Skeletal muscle satellite cell (primary cell): ENCODE data around the gene KCNH3.

Experiments used
- H3K27me3 ChIP-seq: 2 replicates; pipeline ENCODE4 v1.7.0; 2013; ENCODE audit warnings: low read length; ENCODE audit not compliant: control insufficient read depth, insufficient read depth
- H3K36me3 ChIP-seq: 2 replicates; pipeline ENCODE4 v1.7.0; 2013; ENCODE audit warnings: mild to moderate bottlenecking, control low read depth, low read length; ENCODE audit not compliant: insufficient read depth
- H3K4me1 ChIP-seq: 2 replicates; pipeline ENCODE4 v1.7.0; 2013; ENCODE audit warnings: low read length; ENCODE audit not compliant: control insufficient read depth, insufficient read depth
- H3K4me2 ChIP-seq: 2 replicates; pipeline ENCODE4 v1.7.0; 2013; ENCODE audit warnings: mild to moderate bottlenecking, low read length
- H3K4me3 ChIP-seq: 2 replicates; pipeline ENCODE4 v1.7.0; 2013; ENCODE audit warnings: low read length
- H3K9ac ChIP-seq: 2 replicates; pipeline ENCODE4 v1.7.0; 2013; ENCODE audit warnings: mild to moderate bottlenecking, low read depth, low read length, moderate library complexity
- H3K9me3 ChIP-seq: replicated peaks from 2 replicates; pipeline ENCODE4 v1.7.0; 2013; ENCODE audit warnings: mild to moderate bottlenecking, control low read depth, low read length

KCNH3 gene

DNA sequence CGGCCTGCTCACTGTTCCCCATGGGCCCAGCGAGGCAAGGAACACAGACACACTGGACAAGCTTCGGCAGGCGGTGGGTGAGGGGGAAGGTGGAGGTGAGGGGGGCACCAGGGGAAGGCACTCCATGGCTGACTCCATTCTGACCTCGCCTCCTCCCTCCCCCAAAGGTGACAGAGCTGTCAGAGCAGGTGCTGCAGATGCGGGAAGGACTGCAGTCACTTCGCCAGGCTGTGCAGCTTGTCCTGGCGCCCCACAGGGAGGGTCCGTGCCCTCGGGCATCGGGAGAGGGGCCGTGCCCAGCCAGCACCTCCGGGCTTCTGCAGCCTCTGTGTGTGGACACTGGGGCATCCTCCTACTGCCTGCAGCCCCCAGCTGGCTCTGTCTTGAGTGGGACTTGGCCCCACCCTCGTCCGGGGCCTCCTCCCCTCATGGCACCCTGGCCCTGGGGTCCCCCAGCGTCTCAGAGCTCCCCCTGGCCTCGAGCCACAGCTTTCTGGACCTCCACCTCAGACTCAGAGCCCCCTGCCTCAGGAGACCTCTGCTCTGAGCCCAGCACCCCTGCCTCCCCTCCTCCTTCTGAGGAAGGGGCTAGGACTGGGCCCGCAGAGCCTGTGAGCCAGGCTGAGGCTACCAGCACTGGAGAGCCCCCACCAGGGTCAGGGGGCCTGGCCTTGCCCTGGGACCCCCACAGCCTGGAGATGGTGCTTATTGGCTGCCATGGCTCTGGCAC lies 18.5 kb downstream of the KCNH3 start:
- H3K4me1 ChIP-seq: no peaks in the 10 kb centered on the region
- H3K4me2 ChIP-seq: no peak overlapping the region
- H3K36me3 ChIP-seq: peaks cover 48% of the 10 kb centered on the region
- no peak overlapping the region for H3K9ac ChIP-seq
- H3K9me3 ChIP-seq: no peaks in the 10 kb centered on the region
- H3K4me3 ChIP-seq: no peak overlapping the region
- peaks cover 4% of the 10 kb centered on the region for H3K27me3 ChIP-seq

DNA sequence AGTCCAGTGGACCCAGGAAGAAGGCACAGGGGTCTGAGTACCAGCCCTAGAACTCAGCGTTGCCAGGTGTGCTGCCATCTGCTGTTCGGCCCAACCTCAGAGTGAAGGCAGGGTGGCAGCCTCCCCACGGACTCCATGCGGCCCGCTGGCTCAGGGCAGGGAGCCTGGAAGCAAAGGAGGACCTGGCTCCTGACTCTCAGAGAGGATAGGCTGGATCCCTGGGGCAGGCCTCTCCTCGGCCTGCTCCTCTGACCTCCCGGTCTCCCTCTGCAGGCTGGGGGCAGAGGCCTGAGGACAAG lies 19.0 kb downstream of the KCNH3 start:
- H3K36me3 ChIP-seq: peaks cover 53% of the 10 kb centered on the region

GRCh38 chr12:49558526-49558925 lies 19.7 kb downstream of the KCNH3 start:
- Histone ChIP-seq H3K4me3 (no peak overlapping the region), H3K36me3 (peaks cover 60% of the 10 kb centered on the region), H3K9me3 (no peaks in the 10 kb centered on the region), H3K9ac (no peak overlapping the region), H3K4me2 (no peak overlapping the region), H3K4me1 (no peaks in the 10 kb centered on the region), H3K27me3 (no peaks in the 10 kb centered on the region)

More for the DNA sequence above, 19.0 kb downstream of the KCNH3 start:
- Histone ChIP-seq H3K9me3 (no peaks in the 10 kb centered on the region), H3K4me3 (no peak overlapping the region), H3K27me3 (no peaks in the 10 kb centered on the region), H3K9ac (no peak overlapping the region), H3K4me1 (no peaks in the 10 kb centered on the region), H3K4me2 (no peak overlapping the region)

GRCh38 chr12:49559011-49559675 lies 20.3 kb downstream of the KCNH3 start:
- H3K4me1 ChIP-seq: no peaks in the 10 kb centered on the region
- H3K36me3 ChIP-seq: peaks cover 61% of the 10 kb centered on the region
- no peaks in the 10 kb centered on the region for H3K9me3 ChIP-seq
- no peak overlapping the region for H3K4me2 ChIP-seq
- no peaks in the 10 kb centered on the region for H3K27me3 ChIP-seq
- no peak overlapping the region for H3K4me3 ChIP-seq
- no peak overlapping the region for H3K9ac ChIP-seq

GRCh38 chr12:49560695-49561094 lies 21.9 kb downstream of the KCNH3 start:
- H3K4me3 ChIP-seq: no peak overlapping the region
- H3K36me3 ChIP-seq: peaks cover 66% of the 10 kb centered on the region
- no peaks in the 10 kb centered on the region for H3K4me1 ChIP-seq
- no peaks in the 10 kb centered on the region for H3K9me3 ChIP-seq
- no peak overlapping the region for H3K9ac ChIP-seq
- no peak overlapping the region for H3K4me2 ChIP-seq
- H3K27me3 ChIP-seq: no peaks in the 10 kb centered on the region

DNA sequence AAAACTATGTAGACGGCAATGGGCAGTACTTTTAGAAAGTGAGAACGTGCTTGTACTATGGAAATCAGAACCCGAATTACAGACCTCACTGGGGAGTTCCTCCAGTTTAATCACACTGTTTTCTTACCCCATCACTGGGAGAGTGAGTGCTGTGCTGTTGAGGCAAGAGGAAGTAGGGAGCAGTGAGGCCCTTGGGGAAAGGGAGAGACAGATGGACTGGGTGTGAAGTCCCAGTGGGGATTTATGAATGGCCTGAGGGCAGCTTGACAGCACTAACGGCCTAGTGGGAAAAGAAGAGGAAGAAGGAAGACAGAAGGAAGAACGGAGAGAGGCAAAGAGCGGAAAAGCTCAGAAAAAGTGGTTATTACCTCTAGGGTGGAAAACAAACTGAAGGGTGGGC lies 23.4 kb downstream of the KCNH3 start:
- H3K9me3 ChIP-seq: no peaks in the 10 kb centered on the region
- no peak overlapping the region for H3K4me2 ChIP-seq
- no peaks in the 10 kb centered on the region for H3K27me3 ChIP-seq
- peaks cover 66% of the 10 kb centered on the region for H3K36me3 ChIP-seq
- H3K9ac ChIP-seq: no peak overlapping the region
- H3K4me3 ChIP-seq: no peak overlapping the region
- H3K4me1 ChIP-seq: peaks cover 9% of the 10 kb centered on the region

DNA sequence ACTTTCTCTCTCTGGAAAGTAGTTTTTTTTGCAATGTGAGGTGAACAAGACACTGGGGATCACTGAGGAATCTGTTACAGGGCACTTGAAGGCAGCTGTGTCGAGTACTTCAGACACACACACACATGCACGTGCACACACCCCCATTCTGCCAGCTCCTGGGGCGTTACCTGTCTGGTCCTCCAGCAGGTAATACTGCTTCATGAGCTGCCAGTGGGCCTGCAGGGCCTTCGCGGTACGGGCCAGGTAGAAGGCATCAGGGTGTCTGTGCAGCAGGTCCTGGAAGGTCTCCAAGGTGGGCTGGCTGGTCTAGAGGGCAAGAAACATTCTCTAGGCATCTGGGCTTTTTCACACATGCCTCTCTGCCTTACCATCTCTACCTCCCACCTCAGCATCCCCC lies 24.0 kb downstream of the KCNH3 start:
- H3K4me2 ChIP-seq: no peak overlapping the region
- no peaks in the 10 kb centered on the region for H3K27me3 ChIP-seq
- H3K36me3 ChIP-seq: peaks cover 60% of the 10 kb centered on the region
- H3K4me1 ChIP-seq: peaks cover 9% of the 10 kb centered on the region
- H3K9ac ChIP-seq: no peak overlapping the region
- H3K9me3 ChIP-seq: no peaks in the 10 kb centered on the region
- H3K4me3 ChIP-seq: no peak overlapping the region

DNA sequence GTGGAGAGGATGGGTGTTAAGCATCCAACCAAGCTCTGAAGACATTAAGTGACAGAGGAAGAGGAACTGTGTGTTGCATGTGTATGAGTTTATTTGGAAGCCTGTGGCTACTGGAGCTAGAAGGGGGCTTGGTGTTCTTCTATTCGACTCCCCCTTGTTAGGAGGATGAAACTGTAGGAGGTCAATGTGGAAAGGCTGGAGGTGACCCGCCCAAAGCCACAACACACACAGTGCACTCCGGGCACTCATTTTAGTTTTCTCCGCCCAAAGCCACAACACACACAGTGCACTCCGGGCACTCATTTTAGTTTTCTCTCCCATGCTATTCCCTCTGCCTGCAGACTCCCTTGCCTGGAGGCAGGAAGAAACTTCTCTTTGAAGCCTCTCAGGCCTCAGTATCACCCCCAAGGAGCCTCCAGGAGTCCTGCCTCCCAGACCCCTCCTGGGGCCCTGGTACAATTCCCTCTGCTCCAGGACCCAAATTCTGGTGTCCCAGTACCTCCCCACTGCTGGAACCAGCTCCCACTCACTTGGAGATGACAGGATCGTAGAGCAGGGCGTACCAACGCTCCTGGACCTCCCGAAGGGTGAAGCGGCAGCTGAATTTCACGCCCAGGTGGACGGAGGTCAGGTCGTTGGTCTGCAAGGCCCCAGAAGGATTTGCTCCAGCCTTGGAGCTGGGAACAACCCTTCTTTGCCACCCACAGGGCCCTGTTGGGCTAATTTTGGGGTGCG lies 25.3 kb downstream of the KCNH3 start:
- Histone ChIP-seq H3K4me2 (no peak overlapping the region), H3K4me1 (peaks cover 12% of the 10 kb centered on the region), H3K4me3 (no peak overlapping the region), H3K27me3 (no peaks in the 10 kb centered on the region), H3K36me3 (peaks cover 49% of the 10 kb centered on the region), H3K9me3 (no peaks in the 10 kb centered on the region), H3K9ac (no peak overlapping the region)

DNA sequence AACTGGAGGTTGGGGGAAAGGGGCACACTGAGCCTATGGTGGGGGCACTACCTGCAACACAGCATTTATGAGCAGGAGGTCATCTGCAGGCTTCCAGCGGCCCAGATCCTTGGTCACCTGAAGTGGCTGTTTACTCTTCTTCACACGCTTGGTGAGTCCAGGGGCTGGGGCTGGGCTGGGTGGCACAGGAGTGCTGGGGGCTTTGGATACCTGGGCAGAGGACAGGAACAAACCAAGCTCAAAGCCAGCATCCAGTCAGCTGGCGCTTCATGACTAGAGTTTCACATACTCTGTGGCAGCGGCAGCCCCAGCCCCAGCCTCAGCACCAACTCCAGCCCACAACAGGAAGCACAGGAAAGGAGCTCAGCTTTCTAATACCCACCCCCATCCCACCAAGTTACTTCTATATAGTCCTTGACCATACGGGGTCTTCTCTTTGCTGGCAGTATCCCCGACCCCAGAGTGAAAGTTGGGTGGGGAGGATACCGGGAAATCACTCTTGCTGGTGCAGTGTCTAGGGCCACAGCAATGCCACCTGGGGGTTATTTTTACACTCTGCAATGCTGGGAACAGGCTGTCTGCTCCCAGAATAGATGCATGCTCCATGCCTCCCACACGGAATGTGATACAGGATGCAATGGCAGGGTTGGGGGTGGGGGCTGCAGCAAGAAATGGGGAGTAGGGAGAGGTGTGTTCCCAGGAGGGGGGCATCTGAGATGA lies 26.0 kb downstream of the KCNH3 start:
- H3K27me3 ChIP-seq: no peaks in the 10 kb centered on the region
- H3K4me3 ChIP-seq: no peak overlapping the region
- no peak overlapping the region for H3K9ac ChIP-seq
- H3K9me3 ChIP-seq: no peaks in the 10 kb centered on the region
- peaks cover 12% of the 10 kb centered on the region for H3K4me1 ChIP-seq
- peaks cover 42% of the 10 kb centered on the region for H3K36me3 ChIP-seq
- H3K4me2 ChIP-seq: no peak overlapping the region

- Histone ChIP-seq H3K4me3 (no peak overlapping the region), H3K4me2 (no peak overlapping the region), H3K27me3 (no peaks in the 10 kb centered on the region), H3K36me3 (peaks cover 35% of the 10 kb centered on the region), H3K9me3 (no peaks in the 10 kb centered on the region), H3K9ac (no peak overlapping the region), H3K4me1 (peaks cover 12% of the 10 kb centered on the region)
Measured at GRCh38 chr12:49565406-49566265, 26.8 kb downstream of the KCNH3 start.

GRCh38 chr12:49566361-49566760 lies 27.5 kb downstream of the KCNH3 start:
- peak overlapping the region; percentile 89 for H3K4me2 ChIP-seq
- peak overlapping the region; percentile 15 for H3K4me3 ChIP-seq
- H3K27me3 ChIP-seq: no peaks in the 10 kb centered on the region
- peaks cover 12% of the 10 kb centered on the region for H3K4me1 ChIP-seq
- H3K36me3 ChIP-seq: peaks cover 27% of the 10 kb centered on the region
- H3K9me3 ChIP-seq: no peaks in the 10 kb centered on the region
- peak overlapping the region; percentile 96 for H3K9ac ChIP-seq
